Left renal pelvis (tissue), 4 donors: Measurements from ENCODE around the gene ALDH1A2. TPM values are rescaled to one million over a fixed set of nuclear protein-coding genes. Genes with fewer than 3 reads are reported as not detected.

Experiments
- DNase-seq, 4 donors: peaks; one replicate each; pipeline ENCODE4 v3.0.0-alpha.2; 2013; ENCODE audit warnings: low read depth in 4 of 4, low spot score in 3 of 4
- polyA plus RNA-seq, 4 donors: library from polyadenylated mRNA; unstranded; fragments of 120-200 nt; gene quantifications; one replicate each; pipeline ENCODE4 v1.2.1, GENCODE V29; 2013; ENCODE audit not compliant: insufficient read length in 4 of 4

Gene ALDH1A2
- polyA plus RNA-seq, 4 donors, result 247 to 337 (median 275) TPM

DNA sequence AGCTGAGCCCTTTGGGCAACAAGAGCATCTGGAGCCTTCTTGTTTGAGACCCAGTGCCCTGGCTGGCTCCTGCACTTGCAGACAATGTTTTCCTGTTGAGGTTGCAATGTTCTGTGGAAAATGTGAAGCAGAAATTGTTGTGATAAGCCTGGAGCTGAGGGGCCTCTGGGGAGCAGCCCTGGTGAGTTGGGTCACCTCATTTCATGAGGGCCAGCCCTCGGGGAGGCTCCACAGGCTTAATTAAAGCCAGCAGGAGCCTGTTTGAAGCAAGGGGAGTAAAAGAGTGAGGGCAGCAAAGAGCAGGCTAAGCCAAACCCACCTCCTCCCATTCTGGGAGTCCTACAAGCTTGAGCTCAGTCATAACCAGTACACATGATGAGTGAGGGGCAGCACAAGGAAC is 154.3 kb downstream of the ALDH1A2 start:
- DNase-seq, result no peak

DNA sequence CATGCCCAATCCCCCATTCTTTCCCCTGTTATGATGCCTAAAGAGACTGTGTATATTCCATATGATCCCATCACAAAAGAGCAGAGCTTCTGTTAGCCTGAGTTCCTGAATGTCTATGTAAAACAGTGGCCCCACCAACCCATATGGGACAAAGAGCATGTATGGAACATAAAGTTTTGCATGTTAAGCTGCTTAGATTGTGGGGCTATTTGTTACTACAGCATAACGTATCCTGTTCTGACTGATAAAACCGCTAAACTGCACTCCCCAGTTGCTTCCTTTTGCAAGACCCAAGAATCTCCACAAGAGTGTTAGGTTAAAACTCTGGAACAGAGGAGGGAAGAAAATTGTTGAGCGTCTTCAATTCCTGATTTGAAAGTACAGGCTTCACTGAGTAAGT is 154.8 kb downstream of the ALDH1A2 start:
- DNase-seq, result no peak

DNA sequence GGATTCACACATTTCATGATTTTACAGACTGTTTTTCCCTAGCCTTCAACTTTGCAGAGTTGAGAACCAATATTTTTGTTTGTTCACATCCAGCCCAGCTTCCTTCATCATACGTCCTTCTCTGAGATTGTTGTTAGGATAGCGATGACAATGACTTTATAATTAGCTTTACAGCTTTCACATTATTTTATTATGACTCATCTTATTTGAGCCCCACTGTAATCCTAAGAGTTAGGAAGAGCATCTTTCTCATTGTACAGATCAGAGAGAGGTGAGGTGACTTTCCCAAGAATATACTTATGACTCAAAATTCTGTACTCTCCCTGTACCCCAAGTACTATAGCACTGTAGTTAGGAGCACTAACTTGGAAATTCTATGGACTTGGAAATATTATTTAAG is 156.1 kb downstream of the ALDH1A2 start:
- DNase-seq, result no peak

DNA sequence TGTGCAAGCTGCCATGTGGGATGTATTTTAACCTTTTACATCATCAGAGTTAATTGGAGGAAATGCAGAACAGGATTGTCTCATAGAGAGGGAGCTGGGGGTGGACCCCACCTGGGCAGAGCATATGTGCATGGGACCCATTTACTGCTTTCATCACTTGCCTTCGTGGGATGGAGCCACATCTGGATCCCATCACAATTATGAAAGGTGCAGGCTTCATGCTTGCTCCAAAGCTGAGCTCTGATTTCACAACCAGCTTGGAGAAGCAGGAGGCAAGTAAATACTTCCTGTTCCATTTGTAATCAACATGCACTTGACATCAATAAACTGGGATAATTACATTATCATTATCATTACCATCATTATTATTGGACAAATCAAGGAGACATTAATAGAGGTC is 161.9 kb downstream of the ALDH1A2 start:
- no peak for DNase-seq

Other genes with a start within 250 kb of the ALDH1A2 start
- 1 to 10 TPM in 1 of 4 donors, under 1 TPM in 3; 0.18 to 1.3 (median 0.57) TPM for gene AQP9, start 72.7 kb upstream of the ALDH1A2 start, polyA plus RNA-seq